AG20443 (cell line): Measurements from ENCODE around the gene FAM168B.
A peak's percentile ranks its signal among the peaks of the same experiment; 100 is the strongest.

ENCODE experiments used
- DNase-seq: peaks from one replicate; pipeline ENCODE4 v3.0.0; 2012; ENCODE audit warnings: low spot score, mixed read lengths

FAM168B gene

DNA sequence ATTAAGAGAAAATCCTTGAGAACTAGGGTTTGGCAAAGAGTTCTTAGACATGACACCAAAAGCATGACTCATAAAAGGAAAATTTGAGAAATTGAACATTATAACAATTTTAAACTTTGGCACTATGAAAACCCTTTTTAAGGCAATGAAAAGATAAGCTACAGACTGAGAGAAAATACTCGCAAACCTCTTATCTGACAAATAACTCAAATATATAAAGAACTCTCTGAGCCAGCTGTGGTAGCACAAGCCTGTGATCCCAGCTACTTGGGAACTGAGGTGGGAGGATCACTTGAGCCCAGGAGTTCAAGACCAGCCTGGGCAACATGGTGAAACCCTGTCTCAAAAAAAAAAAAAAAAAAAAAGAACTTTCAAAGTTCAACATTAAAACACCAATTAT is 70.5 kb downstream of the FAM168B start:
- DNase-seq: no peak

DNA sequence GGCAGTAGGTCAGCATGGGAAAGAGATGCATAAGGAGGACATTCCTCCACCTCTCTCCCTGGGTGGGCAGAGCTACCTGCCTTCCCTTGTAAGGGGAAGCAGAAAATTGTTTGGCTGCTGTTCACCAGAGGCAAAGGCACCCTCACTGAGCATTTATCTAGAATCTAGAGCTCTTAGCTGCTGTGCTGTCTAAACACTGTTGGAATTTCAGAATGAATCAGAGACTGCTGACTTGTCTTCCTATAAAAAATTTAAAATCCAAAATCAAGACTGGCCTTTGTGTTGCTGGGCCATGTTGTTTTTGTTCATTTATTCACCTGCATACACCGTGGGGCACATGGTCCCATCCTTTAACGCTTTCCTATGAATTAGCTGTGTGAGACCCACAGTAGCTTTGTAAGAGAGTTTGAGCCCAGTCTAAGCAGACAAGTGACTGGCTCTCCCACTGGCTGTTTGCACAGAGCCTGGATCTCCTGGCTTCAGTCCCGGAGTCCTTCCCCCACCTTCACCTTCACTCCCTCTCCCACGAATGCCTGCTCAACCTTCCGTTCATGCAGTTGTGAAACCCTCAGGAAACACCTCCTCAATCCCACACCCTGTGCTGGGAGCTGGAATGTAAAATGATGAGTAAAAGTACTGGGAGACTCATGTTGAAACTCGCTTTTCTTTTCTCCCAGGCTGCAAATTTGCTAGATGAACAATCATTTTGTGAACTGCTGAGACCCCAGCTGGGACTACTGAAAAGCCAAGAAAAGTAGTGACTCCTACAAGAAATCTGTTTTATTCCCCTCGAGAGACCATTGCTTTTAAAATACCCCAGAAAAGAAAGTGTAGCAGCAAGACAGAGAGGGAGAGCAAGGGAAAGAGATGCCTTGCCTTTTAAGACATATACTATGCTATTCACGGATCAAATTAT is 76.2 kb downstream of the FAM168B start:
- DNase-seq: peak; percentile 55

DNA sequence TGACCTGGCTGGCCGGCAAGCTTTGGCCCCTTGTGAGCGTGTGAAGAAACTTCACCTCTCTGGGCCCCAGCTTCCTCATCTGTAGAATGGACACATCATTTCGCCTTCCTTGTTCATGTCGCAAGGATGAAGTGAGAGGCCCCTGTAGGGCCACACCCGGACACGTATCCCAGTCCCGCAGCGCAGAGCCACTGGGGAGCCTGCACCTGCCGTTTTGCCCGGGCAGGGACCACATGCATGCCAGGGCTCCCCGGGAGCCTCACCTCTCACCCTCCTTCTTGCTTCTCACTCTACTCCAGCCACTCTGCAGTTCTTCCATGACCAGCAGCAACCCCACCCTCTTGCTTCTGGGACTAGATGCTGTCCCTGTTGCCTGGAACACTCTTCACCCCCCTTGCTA is 77.5 kb downstream of the FAM168B start:
- DNase-seq: no peak

DNA sequence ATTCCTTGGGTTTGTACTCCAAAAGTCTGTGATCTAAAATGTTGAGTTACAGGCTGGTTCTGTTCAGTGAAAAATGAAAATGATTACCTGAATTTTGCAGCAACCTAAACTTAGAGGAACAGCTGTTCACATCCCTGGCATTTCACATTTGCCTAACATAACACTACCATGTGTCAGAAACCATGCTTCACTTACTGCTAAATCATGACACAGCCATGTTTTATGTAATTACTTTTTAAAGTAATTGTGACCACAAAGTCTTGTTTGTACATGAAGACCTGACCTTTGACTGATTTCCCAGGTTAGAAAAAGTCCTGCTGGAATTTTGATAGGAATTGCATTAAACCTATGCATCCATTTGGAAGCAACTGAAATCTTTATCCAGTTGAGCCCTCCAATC is 79.1 kb downstream of the FAM168B start:
- DNase-seq: no peak

DNA sequence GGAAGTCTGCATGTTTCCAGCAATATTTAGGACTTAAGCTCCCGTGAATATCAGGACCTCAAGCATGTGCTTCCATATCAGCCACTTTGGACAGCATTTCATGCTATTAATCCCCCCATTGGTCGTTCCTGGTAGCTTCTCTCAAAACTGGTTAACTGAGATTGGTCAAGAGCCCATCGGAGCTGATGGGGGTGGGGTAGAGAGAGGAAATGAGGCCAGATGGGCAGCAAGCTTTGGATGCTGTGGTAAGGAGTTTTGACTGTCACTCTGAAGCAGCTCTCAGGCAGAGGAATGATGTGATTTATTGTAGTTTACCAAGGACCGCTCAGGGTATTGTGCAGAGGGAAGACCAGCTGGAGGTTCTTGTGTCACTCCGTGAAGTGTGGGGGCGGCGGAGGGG is 81.8 kb downstream of the FAM168B start:
- no peak for DNase-seq

DNA sequence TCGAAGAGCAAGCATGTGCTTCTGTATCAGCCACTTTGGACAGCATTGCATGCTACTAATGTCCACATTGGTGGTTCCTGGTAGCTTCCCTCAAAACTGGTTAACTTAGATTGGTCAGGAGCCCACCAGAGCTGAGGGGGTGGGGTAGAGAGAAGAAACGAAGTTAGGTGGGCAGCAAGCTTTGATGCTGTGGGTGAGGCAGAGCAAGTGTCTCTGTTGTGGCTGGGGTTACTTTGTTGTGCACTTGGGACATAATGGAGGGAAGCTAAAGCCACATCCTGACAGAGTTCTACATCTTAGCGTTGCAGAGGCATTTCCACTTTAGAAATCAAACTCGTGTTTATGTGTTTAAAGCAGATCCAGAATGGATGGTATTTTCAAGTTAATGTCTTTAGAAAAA is 82.7 kb downstream of the FAM168B start:
- DNase-seq: no peak

DNA sequence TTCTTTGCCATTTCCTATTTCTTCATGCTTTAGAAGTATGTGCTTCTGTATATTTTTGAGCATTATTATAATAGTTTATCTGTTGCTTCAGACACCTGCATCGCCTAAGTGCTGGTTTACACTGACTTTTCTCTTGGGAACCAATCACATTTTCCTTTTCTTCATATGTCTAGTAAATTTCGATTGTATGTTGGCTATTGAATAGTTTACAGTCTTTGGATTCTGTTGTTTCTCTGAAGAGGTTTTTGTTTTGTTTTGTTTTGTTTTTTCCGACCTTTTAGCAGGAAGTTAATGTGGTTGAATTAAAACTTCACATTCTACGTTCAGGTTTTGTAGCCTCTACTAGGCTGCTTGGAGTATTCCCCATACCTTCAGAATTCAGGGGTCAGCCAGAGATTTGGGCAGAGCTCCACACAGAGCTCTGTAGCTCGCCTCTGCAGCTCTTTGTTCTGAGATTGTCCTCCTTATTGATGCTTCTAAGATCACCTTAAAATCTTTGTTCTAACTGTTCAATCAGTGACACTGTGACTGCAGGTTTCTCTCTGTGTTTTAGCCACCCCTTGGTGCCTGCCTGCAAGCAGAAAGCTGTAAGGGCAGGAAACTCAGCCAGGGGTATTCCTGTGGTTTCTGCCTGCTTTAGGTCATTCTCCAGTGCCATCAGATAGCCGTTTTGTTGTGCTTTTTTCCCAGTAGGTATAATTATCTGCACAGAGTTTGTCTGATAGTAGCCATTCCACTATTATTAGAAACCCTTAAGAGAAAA is 83.4 kb downstream of the FAM168B start:
- DNase-seq: no peak

DNA sequence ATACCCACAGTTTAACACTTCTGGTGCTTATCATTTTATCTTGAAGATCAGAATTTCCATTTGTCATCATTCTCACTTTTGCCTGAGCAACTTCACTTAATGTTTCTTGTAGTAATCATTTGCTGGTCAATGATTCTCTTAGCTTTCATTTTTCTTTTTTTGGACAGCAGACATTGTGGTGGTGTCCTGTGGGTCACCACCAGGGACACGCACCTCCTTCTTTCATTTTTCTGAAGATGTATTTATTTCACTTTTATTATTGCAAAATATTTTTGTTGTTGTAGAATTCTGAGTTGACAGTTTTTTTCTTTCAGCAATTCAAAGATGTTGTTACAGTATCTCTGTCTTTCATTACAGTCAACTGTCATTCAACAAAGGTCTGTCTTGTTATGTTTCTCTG is 84.3 kb downstream of the FAM168B start:
- DNase-seq: no peak

DNA sequence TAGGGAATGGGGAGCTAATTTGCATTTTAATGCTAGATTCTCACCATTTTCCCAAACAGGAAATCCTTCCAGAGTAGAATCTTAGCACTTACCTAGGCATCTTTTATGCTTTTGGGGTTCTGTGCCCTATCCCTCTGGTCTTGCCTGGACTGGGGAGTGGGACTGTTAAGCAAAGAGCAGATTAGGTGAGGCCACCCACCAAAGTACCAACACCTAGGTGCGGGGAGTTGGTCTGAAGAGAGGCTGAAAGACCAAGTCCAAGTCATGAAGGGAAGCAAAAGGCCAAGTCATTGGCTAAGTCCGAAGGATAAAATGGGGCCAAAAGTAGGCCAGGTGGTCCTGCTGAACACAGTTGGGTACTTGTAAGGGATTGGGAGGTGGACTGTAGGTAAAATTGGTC is 86.7 kb downstream of the FAM168B start:
- no peak for DNase-seq

DNA sequence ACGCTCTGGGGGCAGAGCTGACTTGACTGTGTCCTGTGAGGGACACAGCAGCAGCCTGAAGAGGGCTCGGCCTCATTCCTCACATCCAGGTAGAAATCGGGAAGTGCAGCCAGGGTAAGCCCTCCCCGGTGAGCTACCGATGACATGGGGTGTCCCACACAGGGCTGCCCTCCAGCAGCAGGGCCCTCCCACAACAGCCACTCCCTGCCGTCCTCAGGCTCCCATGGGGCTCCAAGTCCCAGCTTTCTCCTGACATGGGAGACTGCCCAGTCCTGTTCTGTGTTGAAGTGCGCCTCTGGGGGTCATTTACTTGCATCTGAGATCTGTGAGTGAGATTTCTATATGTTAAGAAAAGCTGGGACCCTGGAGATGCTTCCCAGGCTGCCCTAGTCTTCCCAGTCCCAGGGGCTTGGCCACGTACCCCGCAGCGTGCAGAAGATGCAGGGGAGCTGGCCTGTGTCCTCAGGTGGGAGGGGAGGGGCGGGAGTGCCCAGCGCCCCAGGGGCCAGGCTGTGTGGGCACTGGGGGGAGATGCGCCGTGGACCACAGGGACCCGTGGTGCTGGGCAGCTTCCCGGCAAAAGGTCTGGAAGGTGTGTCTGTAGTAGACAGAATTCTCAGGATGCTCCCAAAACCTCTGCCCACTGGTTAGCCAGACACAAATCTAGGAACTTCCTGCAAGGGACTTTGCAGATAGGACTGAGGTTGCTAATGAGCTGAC is 87.9 kb downstream of the FAM168B start:
- no peak for DNase-seq

DNA sequence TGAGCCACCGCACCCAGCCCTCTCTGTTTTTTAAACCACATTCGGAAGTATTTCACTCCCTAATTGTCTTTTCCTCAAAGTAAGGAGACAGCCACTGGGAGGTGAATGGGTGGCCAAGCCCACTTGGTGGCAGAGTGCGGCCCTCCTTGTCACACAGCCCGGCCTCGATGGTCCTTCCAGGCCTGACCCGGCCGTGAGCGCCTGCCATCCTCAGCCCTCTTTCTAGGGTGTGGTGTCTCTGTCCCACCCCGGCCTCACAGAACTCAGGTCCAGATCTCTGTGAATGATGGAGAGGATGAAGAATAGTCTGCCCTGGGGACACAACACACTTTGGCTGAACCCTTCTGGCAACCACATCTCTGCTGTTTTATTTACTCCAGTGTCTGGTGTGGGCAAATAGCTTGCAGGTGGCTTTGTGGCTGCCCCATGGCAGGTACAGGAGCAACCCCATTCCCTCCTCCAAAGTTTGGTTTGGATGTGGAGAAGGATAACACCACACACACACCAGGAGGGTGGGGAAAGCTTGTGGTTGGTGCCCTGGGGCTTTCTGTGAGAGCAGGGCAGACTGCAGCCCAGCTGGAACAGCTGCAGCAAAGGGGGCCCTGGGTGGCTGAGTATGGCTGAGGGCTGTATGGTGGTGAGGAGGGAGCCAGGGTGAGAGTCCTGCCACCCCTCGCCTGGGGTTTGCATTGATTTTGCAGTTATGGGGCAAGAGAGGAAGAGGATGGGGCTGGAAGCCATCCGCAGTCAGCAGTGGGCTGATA is 88.6 kb downstream of the FAM168B start:
- no peak for DNase-seq

DNA sequence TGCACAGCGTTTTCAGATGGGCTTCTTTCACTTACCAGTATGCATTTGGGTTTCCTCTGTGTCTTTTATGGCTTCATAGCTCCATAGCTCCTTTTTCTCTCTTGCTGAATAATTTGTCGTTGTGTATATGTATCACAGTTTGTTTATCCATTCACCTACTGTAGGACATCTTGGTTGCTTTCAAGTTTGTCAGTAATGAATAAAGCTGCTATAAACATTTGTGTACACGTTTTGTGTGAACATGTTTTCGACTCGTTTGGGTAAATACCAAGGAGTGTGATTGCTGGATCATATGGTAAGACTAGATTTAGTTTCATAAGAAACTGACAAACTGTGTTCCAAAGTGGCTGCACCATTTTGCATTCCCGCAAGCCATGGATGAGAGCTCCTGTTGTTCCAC is 94.7 kb downstream of the FAM168B start:
- no peak for DNase-seq
